Uterus (tissue), 2 donors: ENCODE data around the gene UBE3A.

Experiments used
- CTCF ChIP-seq, 4 experiments: fragments of 200-600 bp in 2 of 4; fragments of 450-650 bp in 2 of 4; sonication (generic) in 2 of 4; IDR thresholded peaks; one replicate each; pipeline ENCODE4 v1.5.1; 2016 to 2019; ENCODE audit warnings: antibody characterized with exemption in 4 of 4, mild to moderate bottlenecking in 2 of 4, moderate library complexity in 1 of 4
- POLR2A ChIP-seq, 2 donors: fragments of 450-650 bp; IDR thresholded peaks; one replicate each; pipeline ENCODE4 v1.6.1; 2016; ENCODE audit warnings: antibody characterized with exemption in 2 of 2, mild to moderate bottlenecking in 1 of 2, moderate library complexity in 1 of 2

DNA sequence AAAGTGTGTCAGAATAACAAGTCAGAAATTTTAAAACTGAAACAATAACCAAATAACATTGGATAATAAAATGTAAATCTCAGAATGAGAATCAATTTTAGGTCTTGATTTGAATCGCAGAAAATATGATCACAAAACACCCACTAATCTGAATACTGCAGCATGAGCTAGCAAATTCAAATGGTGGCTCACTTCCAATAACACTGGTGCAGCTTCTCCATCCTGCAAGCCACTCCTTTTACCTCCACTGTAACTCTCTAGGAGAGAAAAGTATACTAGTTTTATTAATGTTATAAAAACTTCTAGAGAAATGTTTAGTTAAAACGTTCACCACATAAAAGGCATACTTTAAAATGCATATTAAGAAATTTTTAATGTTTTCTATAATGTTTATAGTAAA is 30.4 kb downstream of the UBE3A start:
- TF ChIP-seq POLR2A (IDR thresholded peaks at IDR 0.05) (no peak), CTCF (IDR thresholded peaks at IDR 0.05) (no peak)
